ENCODE measurements around the gene BBS12.

The BBS12 gene

GRCh38 chr4:122758033-122758432 is 25.5 kb downstream of the BBS12 start:
- no peak overlapping the region for H3K4me3 ChIP-seq (ENCODE audit: control insufficient read depth, low read depth, low read length)
- peak; percentile 63 for TF ChIP-seq CTCF (conservative IDR thresholded peaks at IDR 0.05; ENCODE audit: control insufficient read depth, insufficient read depth, low read depth, low read length)
- peak; percentile 57 for DNase-seq (ENCODE audit: low read depth)

- no peak overlapping the region for H3K4me3 ChIP-seq (ENCODE audit: control insufficient read depth, low read depth, low read length)
- peak; percentile 65 for TF ChIP-seq CTCF (conservative IDR thresholded peaks at IDR 0.05; ENCODE audit: control insufficient read depth, insufficient read depth, low read depth, low read length)
- peak; percentile 40 for DNase-seq (ENCODE audit: low read depth)
Measured at GRCh38 chr4:122759639-122760310, 27.3 kb downstream of the BBS12 start.

GRCh38 chr4:122762520-122762919 is 30.0 kb downstream of the BBS12 start:
- H3K4me3 ChIP-seq (ENCODE audit: control insufficient read depth, low read depth, low read length), result no peak overlapping the region
- TF ChIP-seq CTCF (conservative IDR thresholded peaks at IDR 0.05; ENCODE audit: control insufficient read depth, insufficient read depth, low read depth, low read length), result no peak
- DNase-seq (ENCODE audit: low read depth), result no peak

- no peak for TF ChIP-seq CTCF (conservative IDR thresholded peaks at IDR 0.05; ENCODE audit: control insufficient read depth, insufficient read depth, low read depth, low read length)
- DNase-seq (ENCODE audit: low read depth), result no peak
- no peak overlapping the region for H3K4me3 ChIP-seq (ENCODE audit: control insufficient read depth, low read depth, low read length)
Measured at GRCh38 chr4:122762966-122763716, 30.6 kb downstream of the BBS12 start.

DNA sequence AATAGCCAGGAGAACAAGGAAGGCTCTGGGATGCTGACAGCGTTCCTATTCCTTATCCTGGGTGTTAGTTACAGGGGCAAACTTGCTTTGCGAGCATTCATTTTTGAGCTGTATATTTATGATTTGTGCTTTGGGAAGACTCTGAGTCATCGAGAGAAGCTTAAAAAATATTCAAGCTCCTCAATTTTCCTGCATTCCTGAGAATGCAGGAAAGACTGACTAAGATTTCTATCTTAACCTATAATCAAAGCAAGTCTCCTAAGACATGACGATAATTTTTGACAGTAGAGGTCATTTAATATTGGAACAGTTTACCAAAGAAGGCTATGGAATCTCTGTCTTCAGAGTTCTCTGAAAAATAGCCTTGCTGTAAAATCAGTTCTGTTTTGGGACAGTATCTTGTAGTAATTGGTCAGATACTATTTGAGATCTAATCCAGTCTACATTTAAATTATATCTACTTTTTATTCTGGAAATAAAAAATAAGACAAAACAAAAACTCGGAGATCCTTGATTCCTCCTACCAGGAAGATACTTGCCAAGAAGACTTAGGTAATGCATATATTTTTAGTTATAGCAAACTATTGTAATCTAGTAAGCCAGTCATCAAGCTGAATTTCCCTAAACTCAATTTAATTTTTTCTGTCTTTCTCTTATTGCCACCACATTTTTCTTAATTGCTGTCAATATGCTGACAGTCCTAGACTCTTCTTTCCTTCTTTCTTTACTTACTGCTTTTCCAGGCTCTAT is 31.7 kb downstream of the BBS12 start:
- peak; percentile 63 for DNase-seq (ENCODE audit: low read depth)
- H3K4me3 ChIP-seq (ENCODE audit: control insufficient read depth, low read depth, low read length), result peak overlapping the region; percentile 20
- TF ChIP-seq CTCF (conservative IDR thresholded peaks at IDR 0.05; ENCODE audit: control insufficient read depth, insufficient read depth, low read depth, low read length), result no peak

GRCh38 chr4:122764821-122765215 is 32.3 kb downstream of the BBS12 start:
- TF ChIP-seq CTCF (conservative IDR thresholded peaks at IDR 0.05; ENCODE audit: control insufficient read depth, insufficient read depth, low read depth, low read length), result no peak
- peak; percentile 90 for DNase-seq (ENCODE audit: low read depth)
- H3K4me3 ChIP-seq (ENCODE audit: control insufficient read depth, low read depth, low read length), result peak overlapping the region; percentile 20
